HuH-7.5 (cell line): ENCODE measurements around the gene NXPE4.

ENCODE experiments used
- DNase-seq: peaks from one replicate; pipeline ENCODE4 v3.0.0; 2011; ENCODE audit warnings: low spot score

Gene NXPE4

DNA sequence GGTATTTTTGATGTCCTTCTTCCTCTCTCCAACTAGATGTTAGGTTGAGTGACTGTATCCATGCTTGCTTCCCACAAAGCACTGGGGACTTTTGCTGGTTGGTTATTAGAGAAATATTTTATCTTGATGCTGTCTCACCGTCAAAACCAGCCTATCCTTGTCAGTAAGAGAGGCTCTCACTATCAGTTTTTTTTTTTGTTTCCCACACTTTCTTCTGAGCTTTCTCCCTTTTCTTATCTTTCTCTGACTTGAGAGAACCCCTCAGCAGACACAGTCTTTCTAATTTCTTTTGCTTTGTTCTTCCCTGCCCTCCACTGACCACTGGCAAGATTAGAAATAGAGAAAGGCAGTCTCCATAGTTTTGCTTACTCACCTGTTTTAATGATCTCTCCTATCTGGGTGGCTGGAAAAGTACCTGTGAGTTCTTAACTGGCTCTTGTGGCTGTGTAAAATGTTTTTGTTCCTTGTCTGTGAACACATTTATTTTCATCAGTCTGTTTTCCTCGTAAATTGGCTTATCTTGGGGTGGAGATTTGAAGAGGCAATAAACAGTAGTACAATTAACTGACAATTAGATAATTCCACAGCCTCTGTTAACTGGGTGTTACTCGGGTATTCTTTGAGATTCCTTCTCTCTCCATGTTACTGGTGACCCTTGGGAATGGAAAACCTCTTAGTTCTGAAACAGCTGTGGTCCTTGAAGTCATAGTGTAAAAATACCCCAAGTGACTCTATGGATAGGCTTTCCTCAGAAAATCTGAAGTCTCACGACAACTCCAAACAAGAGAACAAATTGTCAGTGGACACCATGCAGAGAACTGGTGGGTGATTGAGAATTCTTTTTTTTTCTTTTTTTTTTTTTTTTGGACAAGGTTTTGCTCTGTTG is 35.9 kb downstream of the NXPE4 start, which contains the start of gene NXPE1:
Gene NXPE1 (minus strand): TSS at position 457 of the 886 bp plus-strand sequence. CDS start 8,680 bp downstream, outside the sequence.
- no peak for DNase-seq

- DNase-seq, result no peak
Observed at GRCh38 chr11:114556135-114556534, 39.5 kb downstream of the NXPE4 start.

GRCh38 chr11:114553642-114554041 is 41.9 kb downstream of the NXPE4 start:
- no peak for DNase-seq

GRCh38 chr11:114551060-114551459 is 44.5 kb downstream of the NXPE4 start:
- no peak for DNase-seq

DNA sequence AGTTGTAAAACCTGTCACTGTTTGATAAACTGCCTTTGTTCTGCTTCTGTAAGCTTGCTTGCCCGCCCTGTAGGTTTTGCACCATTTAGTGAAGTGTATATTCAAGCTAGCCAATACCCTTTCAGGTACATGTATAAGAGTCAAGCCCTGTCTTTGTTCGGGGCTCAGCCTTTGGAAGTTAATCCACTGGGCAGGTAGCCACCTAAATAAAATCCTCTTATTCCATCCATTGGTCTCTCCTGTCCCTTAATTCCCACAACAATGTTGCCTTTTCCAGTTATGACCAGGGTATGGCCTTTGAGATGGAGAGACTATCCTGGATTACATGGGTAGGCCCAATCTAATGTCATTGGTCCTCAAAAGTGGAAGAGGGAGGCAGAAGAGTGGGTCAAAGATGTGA is 69.9 kb downstream of the NXPE4 start:
- DNase-seq, result no peak

- DNase-seq, result no peak
Observed at GRCh38 chr11:114524122-114524521, 71.5 kb downstream of the NXPE4 start.

GRCh38 chr11:114522818-114523217 is 72.8 kb downstream of the NXPE4 start:
- DNase-seq, result no peak
